Astrocyte (in vitro differentiated cells and primary cell): ENCODE measurements around the gene ITSN1. TPM values are rescaled to one million over a fixed set of nuclear protein-coding genes. Genes with fewer than 3 reads are reported as not detected.

ENCODE experiments used
- DNase-seq: peaks from one replicate; pipeline ENCODE4 v3.0.0-alpha.2; 2010; ENCODE audit warnings: low read depth
- FAIRE-seq: peaks from 2 replicates; lab custom pipeline; 2011; peaks lifted over from hg19 to GRCh38; lab: Jason Lieb, UNC
- H2AFZ ChIP-seq: 2 replicates; pipeline ENCODE4 v1.6.0; 2012; ENCODE audit warnings: low read depth, low read length, inconsistent platforms
- H3K27ac ChIP-seq: 2 replicates; pipeline ENCODE4 v1.5.1; 2011; ENCODE audit warnings: low read depth, low read length, inconsistent platforms
- H3K27me3 ChIP-seq: 2 replicates; pipeline ENCODE4 v1.6.0; 2011; ENCODE audit warnings: low read length, inconsistent platforms; ENCODE audit not compliant: insufficient read depth
- H3K36me3 ChIP-seq: 2 replicates; pipeline ENCODE4 v1.5.1; 2011; ENCODE audit warnings: low read length, inconsistent platforms; ENCODE audit not compliant: insufficient read depth
- H3K4me1 ChIP-seq: 2 replicates; pipeline ENCODE4 v1.5.1; 2011; ENCODE audit warnings: low read length, inconsistent platforms; ENCODE audit not compliant: insufficient read depth
- H3K4me2 ChIP-seq: 2 replicates; pipeline ENCODE4 v1.6.0; 2012; ENCODE audit warnings: low read length, inconsistent platforms
- H3K4me3 ChIP-seq: 2 replicates; pipeline ENCODE4 v1.5.1; 2011; ENCODE audit warnings: low read depth, mild to moderate bottlenecking, low read length, inconsistent platforms; ENCODE audit not compliant: insufficient read depth
- H3K79me2 ChIP-seq: 2 replicates; pipeline ENCODE4 v1.6.0; 2012; ENCODE audit warnings: mild to moderate bottlenecking, low read length, inconsistent platforms; ENCODE audit not compliant: insufficient read depth
- H3K9ac ChIP-seq: 2 replicates; pipeline ENCODE4 v1.6.0; 2012; ENCODE audit warnings: mild to moderate bottlenecking, low read length, inconsistent platforms
- H3K9me3 ChIP-seq: 2 replicates; pipeline ENCODE4 v1.5.1; 2012; ENCODE audit warnings: low read depth, mild to moderate bottlenecking, low read length, inconsistent platforms; ENCODE audit not compliant: insufficient read depth
- H4K20me1 ChIP-seq: 2 replicates; pipeline ENCODE4 v1.6.0; 2012; ENCODE audit warnings: low read length, inconsistent platforms; ENCODE audit not compliant: insufficient read depth
- H3K27ac Mint-ChIP-seq: one replicate; pipeline ENCODE4 v1.8.0; 2021; ENCODE audit warnings: mild to moderate bottlenecking, mixed read lengths; ENCODE audit not compliant: unreplicated experiment
- H3K27me3 Mint-ChIP-seq: one replicate; pipeline ENCODE4 v1.8.0; 2021; ENCODE audit warnings: low read depth, mixed read lengths; ENCODE audit not compliant: unreplicated experiment
- H3K36me3 Mint-ChIP-seq: one replicate; pipeline ENCODE4 v1.8.0; 2021; ENCODE audit warnings: low read depth, mixed read lengths; ENCODE audit not compliant: unreplicated experiment
- H3K4me1 Mint-ChIP-seq: one replicate; pipeline ENCODE4 v1.8.0; 2021; ENCODE audit warnings: low read depth, mixed read lengths; ENCODE audit not compliant: unreplicated experiment
- H3K4me3 Mint-ChIP-seq: one replicate; pipeline ENCODE4 v1.8.0; 2021; ENCODE audit warnings: mild to moderate bottlenecking, moderate library complexity, mixed read lengths; ENCODE audit not compliant: unreplicated experiment
- H3K9me3 Mint-ChIP-seq: one replicate; pipeline ENCODE4 v1.8.0; 2021; ENCODE audit warnings: mild to moderate bottlenecking, mixed read lengths; ENCODE audit not compliant: unreplicated experiment
- CTCF ChIP-seq: IDR thresholded peaks from 2 replicates; pipeline ENCODE4 v1.5.1; 2011; ENCODE audit warnings: low read depth, mild to moderate bottlenecking, inconsistent platforms, low read length, moderate library complexity; ENCODE audit not compliant: insufficient read depth
- EZH2 ChIP-seq: IDR thresholded peaks from 2 replicates; pipeline ENCODE4 v1.6.1; 2012; ENCODE audit warnings: mild to moderate bottlenecking, low read length, inconsistent platforms; ENCODE audit not compliant: insufficient read depth
- total RNA-seq: library from RNA; stranded (reverse); gene quantifications from 2 replicates; pipeline ENCODE4 v1.2.1, GENCODE V29; 2021

The ITSN1 gene
- total RNA-seq, 1 donor from 2014 or later, result 77.3 TPM

GRCh38 chr21:33770542-33770941, 128.2 kb downstream of the ITSN1 start:
- H3K79me2 ChIP-seq, result no peaks in the 10 kb centered on the region
- no peaks in the 10 kb centered on the region for H4K20me1 ChIP-seq
- H3K9me3 ChIP-seq, result no peaks in the 10 kb centered on the region
- Mint-ChIP-seq H3K9me3 (peaks cover 2% of the 10 kb centered on the region), H3K27me3 (no peaks in the 10 kb centered on the region), H3K4me1 (peaks cover 21% of the 10 kb centered on the region), H3K27ac (no peak overlapping the region), H3K36me3 (peaks cover 33% of the 10 kb centered on the region), H3K4me3 (no peak overlapping the region)
- H3K27ac ChIP-seq, result no peak overlapping the region
- H3K36me3 ChIP-seq, result peaks cover 31% of the 10 kb centered on the region
- FAIRE-seq (no peak), DNase-seq (no peak)
- H3K9ac ChIP-seq, result no peak overlapping the region
- no peaks in the 10 kb centered on the region for H3K27me3 ChIP-seq
- H3K4me3 ChIP-seq, result no peak overlapping the region
- TF ChIP-seq EZH2, result no peak
- no peak for TF ChIP-seq CTCF
- H2AFZ ChIP-seq, result no peak overlapping the region
- no peak overlapping the region for H3K4me2 ChIP-seq
- H3K4me1 ChIP-seq, result peaks cover 4% of the 10 kb centered on the region

DNA sequence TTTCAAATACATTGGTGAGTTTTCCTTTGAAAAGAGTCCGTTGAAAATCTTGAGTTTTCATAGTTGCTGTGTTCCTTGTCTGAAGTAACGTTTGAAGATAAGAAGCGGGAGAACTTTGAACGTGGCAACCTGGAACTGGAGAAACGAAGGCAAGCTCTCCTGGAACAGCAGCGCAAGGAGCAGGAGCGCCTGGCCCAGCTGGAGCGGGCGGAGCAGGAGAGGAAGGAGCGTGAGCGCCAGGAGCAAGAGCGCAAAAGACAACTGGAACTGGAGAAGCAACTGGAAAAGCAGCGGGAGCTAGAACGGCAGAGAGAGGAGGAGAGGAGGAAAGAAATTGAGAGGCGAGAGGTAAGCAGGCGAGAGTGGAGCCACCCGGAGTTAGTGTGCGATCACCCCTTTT, 129.7 kb downstream of the ITSN1 start:
- FAIRE-seq (no peak), DNase-seq (no peak)
- no peaks in the 10 kb centered on the region for H4K20me1 ChIP-seq
- peaks cover 29% of the 10 kb centered on the region for H3K36me3 ChIP-seq
- H3K9me3 ChIP-seq, result no peaks in the 10 kb centered on the region
- H3K4me1 ChIP-seq, result peaks cover 4% of the 10 kb centered on the region
- H3K4me2 ChIP-seq, result no peak overlapping the region
- Mint-ChIP-seq H3K27ac (no peak overlapping the region), H3K4me1 (peaks cover 11% of the 10 kb centered on the region), H3K4me3 (no peak overlapping the region), H3K36me3 (peaks cover 30% of the 10 kb centered on the region), H3K9me3 (peaks cover 2% of the 10 kb centered on the region), H3K27me3 (no peaks in the 10 kb centered on the region)
- H2AFZ ChIP-seq, result no peak overlapping the region
- no peak for TF ChIP-seq CTCF
- TF ChIP-seq EZH2, result no peak
- H3K27ac ChIP-seq, result no peak overlapping the region
- H3K4me3 ChIP-seq, result no peak overlapping the region
- no peaks in the 10 kb centered on the region for H3K27me3 ChIP-seq
- H3K79me2 ChIP-seq, result no peaks in the 10 kb centered on the region
- no peak overlapping the region for H3K9ac ChIP-seq

GRCh38 chr21:33774551-33774950, 132.2 kb downstream of the ITSN1 start:
- Histone ChIP-seq H3K79me2 (no peaks in the 10 kb centered on the region), H3K4me2 (no peak overlapping the region), H2AFZ (no peak overlapping the region), H3K9me3 (no peaks in the 10 kb centered on the region), H3K4me3 (no peak overlapping the region), H3K27me3 (no peaks in the 10 kb centered on the region), H4K20me1 (no peaks in the 10 kb centered on the region), H3K27ac (no peak overlapping the region), H3K36me3 (peaks cover 32% of the 10 kb centered on the region), H3K4me1 (no peaks in the 10 kb centered on the region), H3K9ac (no peak overlapping the region)
- Mint-ChIP-seq H3K36me3 (peaks cover 40% of the 10 kb centered on the region), H3K27me3 (no peaks in the 10 kb centered on the region), H3K9me3 (peaks cover 8% of the 10 kb centered on the region), H3K27ac (no peak overlapping the region), H3K4me3 (no peak overlapping the region), H3K4me1 (no peaks in the 10 kb centered on the region)
- FAIRE-seq (no peak), DNase-seq (no peak)
- TF ChIP-seq EZH2 (no peak), CTCF (no peak)
